GM23338 (cell line): ENCODE results near the gene GTF2F1. TPM values are rescaled to one million over a fixed set of nuclear protein-coding genes. Genes with fewer than 3 reads are reported as not detected.
A peak's percentile ranks its signal among the peaks of the same experiment; 100 is the strongest.

ENCODE experiments used
- ATAC-seq: fragments of 200-7000 bp; cut with Tn5 transposase; 3 replicates; pipeline ENCODE4 v1.9.1; 2020
- DNase-seq: peaks from one replicate; pipeline ENCODE4 v3.0.0-alpha.2; 2015; ENCODE audit warnings: low spot score
- H2AFZ ChIP-seq: fragments of 200-600 bp; sonication (generic); 2 replicates; pipeline ENCODE4 v1.8.0; 2016; ENCODE audit warnings: antibody characterized with exemption, mild to moderate bottlenecking, moderate library complexity
- H3F3A ChIP-seq: fragments of 200-600 bp; sonication (generic); replicated peaks from 2 replicates; pipeline ENCODE4 v1.8.0; 2017; ENCODE audit warnings: antibody characterized with exemption, mixed run types, low read depth
- H3K27ac ChIP-seq: fragments of 200-600 bp; sonication (generic); 2 replicates; pipeline ENCODE4 v1.6.1; 2016; ENCODE audit warnings: low read depth
- H3K27me3 ChIP-seq: fragments of 200-600 bp; sonication (generic); 2 replicates; pipeline ENCODE4 v1.8.0; 2016; ENCODE audit warnings: mild to moderate bottlenecking, mixed run types, moderate library complexity; ENCODE audit not compliant: insufficient read depth
- H3K36me3 ChIP-seq: fragments of 200-600 bp; sonication (generic); 2 replicates; pipeline ENCODE4 v1.8.0; 2016; ENCODE audit warnings: mild to moderate bottlenecking; ENCODE audit not compliant: insufficient read depth
- H3K4me1 ChIP-seq: fragments of 200-600 bp; sonication (generic); 2 replicates; pipeline ENCODE4 v1.8.0; 2016; ENCODE audit warnings: mild to moderate bottlenecking, moderate library complexity; ENCODE audit not compliant: insufficient read depth
- H3K4me2 ChIP-seq: fragments of 200-600 bp; sonication (generic); 2 replicates; pipeline ENCODE4 v1.7.1; 2017; ENCODE audit warnings: mixed run types
- H3K4me3 ChIP-seq: fragments of 200-600 bp; sonication (generic); 2 replicates; pipeline ENCODE4 v1.6.1; 2016; ENCODE audit warnings: mixed run types
- H3K79me2 ChIP-seq: fragments of 200-600 bp; sonication (generic); replicated peaks from 2 replicates; pipeline ENCODE4 v1.8.0; 2017; ENCODE audit warnings: mild to moderate bottlenecking; ENCODE audit not compliant: insufficient read depth
- H3K9me2 ChIP-seq: fragments of 200-600 bp; sonication (generic); 2 replicates; pipeline ENCODE4 v1.8.0; 2017; ENCODE audit not compliant: insufficient read depth
- H4K20me1 ChIP-seq: fragments of 200-600 bp; sonication (generic); replicated peaks from 2 replicates; pipeline ENCODE4 v1.8.0; 2017; ENCODE audit warnings: mild to moderate bottlenecking; ENCODE audit not compliant: insufficient read depth
- H3K27ac Mint-ChIP-seq: 2 replicates; pipeline ENCODE4 v1.8.0; 2020; ENCODE audit warnings: inconsistent platforms, mild to moderate bottlenecking, moderate library complexity, mixed read lengths
- H3K27me3 Mint-ChIP-seq: 3 replicates; pipeline ENCODE4 v1.8.0; 2022; ENCODE audit warnings: low read depth, mild to moderate bottlenecking, moderate library complexity, mixed read lengths, inconsistent platforms; ENCODE audit not compliant: insufficient read depth, poor library complexity
- H3K36me3 Mint-ChIP-seq: 3 replicates; pipeline ENCODE4 v1.8.0; 2021; ENCODE audit warnings: low read depth, mild to moderate bottlenecking, inconsistent platforms, moderate library complexity, mixed read lengths
- H3K4me1 Mint-ChIP-seq: 3 replicates; pipeline ENCODE4 v1.8.0; 2020; ENCODE audit warnings: mild to moderate bottlenecking, inconsistent platforms, mixed read lengths
- H3K4me3 Mint-ChIP-seq: 3 replicates; pipeline ENCODE4 v1.8.0; 2021; ENCODE audit warnings: moderate library complexity, mild to moderate bottlenecking, inconsistent platforms, mixed read lengths
- H3K9me3 Mint-ChIP-seq: 3 replicates; pipeline ENCODE4 v1.8.0; 2020; ENCODE audit warnings: moderate library complexity, mild to moderate bottlenecking, inconsistent platforms, mixed read lengths
- CREB1 ChIP-seq: fragments of 250-450 bp; sonication (Bioruptor Pico); IDR thresholded peaks from 2 replicates; pipeline ENCODE4 v1.5.0; 2020; ENCODE audit warnings: low read depth, mild to moderate bottlenecking, moderate library complexity
- EZH2 ChIP-seq: fragments of 200-600 bp; sonication (generic); IDR thresholded peaks from one replicate; pipeline ENCODE4 v1.8.0; 2017; ENCODE audit warnings: antibody characterized with exemption, mild to moderate bottlenecking, low read depth; ENCODE audit not compliant: unreplicated experiment
- EZH2phosphoT487 ChIP-seq: fragments of 200-600 bp; sonication (generic); IDR thresholded peaks from one replicate; pipeline ENCODE4 v1.8.1; 2018; ENCODE audit warnings: antibody characterized with exemption; ENCODE audit not compliant: unreplicated experiment
- JUNB ChIP-seq: IDR thresholded peaks from one replicate; pipeline ENCODE4 v1.6.1; 2016; ENCODE audit warnings: antibody characterized with exemption; ENCODE audit not compliant: unreplicated experiment
- NANOG ChIP-seq: IDR thresholded peaks from 2 replicates; pipeline ENCODE4 v1.6.1; 2016; ENCODE audit warnings: antibody characterized with exemption, borderline replicate concordance
- POLR2AphosphoS5 ChIP-seq: IDR thresholded peaks from 2 replicates; pipeline ENCODE4 v1.6.1; 2016; ENCODE audit warnings: antibody characterized with exemption, low read depth
- STAT1 ChIP-seq: IDR thresholded peaks from one replicate; pipeline ENCODE4 v1.6.1; 2016; ENCODE audit warnings: antibody characterized with exemption; ENCODE audit not compliant: unreplicated experiment
- ZNF114 ChIP-seq: fragments of 250-450 bp; sonication (Bioruptor Pico); IDR thresholded peaks from 2 replicates; pipeline ENCODE4 v1.5.0; 2020; ENCODE audit warnings: mild to moderate bottlenecking, moderate library complexity
- ZNF331 ChIP-seq: fragments of 250-450 bp; sonication (Bioruptor Pico); IDR thresholded peaks from 2 replicates; pipeline ENCODE4 v1.5.0; 2020; ENCODE audit warnings: low read depth, mild to moderate bottlenecking, moderate library complexity
- polyA plus RNA-seq: library from polyadenylated mRNA; unstranded; fragments of >200 nt; fragmentation: Nextera tagmentation; extraction: Ambion mirVana; gene quantifications from 2 replicates; pipeline ENCODE4 v1.2.1, GENCODE V29; 2016
- total RNA-seq: library from RNA; depleted of rRNA; stranded (reverse); fragments of >200 nt; shearing (Covaris generic); gene quantifications from 2 replicates; pipeline ENCODE4 v1.2.3, GENCODE V29; 2014
- TF ChIP-seq, protein P1 (sequence below), 2 experiments: fragments of 200-600 bp in 1 of 2; sonication (generic) in 1 of 2; conservative IDR thresholded peaks; 2 replicates each; pipeline versions ENCODE4 v1.5.1 to v1.6.1; 2016 to 2017; ENCODE audit warnings: antibody characterized with exemption in 2 of 2, low read depth in 2 of 2, mild to moderate bottlenecking in 2 of 2, moderate library complexity in 1 of 2
- TF ChIP-seq, protein P2 (sequence below): IDR thresholded peaks from one replicate; pipeline ENCODE4 v1.6.1; 2018; ENCODE audit warnings: antibody characterized with exemption; ENCODE audit not compliant: unreplicated experiment
- TF ChIP-seq, protein P3 (sequence below): fragments of 250-450 bp; sonication (Bioruptor Pico); IDR thresholded peaks from 2 replicates; pipeline ENCODE4 v1.5.0; 2020; ENCODE audit warnings: mild to moderate bottlenecking, moderate library complexity
- TF ChIP-seq, protein P4 (sequence below): IDR thresholded peaks from 2 replicates; pipeline ENCODE4 v1.6.1; 2016; ENCODE audit warnings: antibody characterized with exemption

GTF2F1 gene
- total and polyA plus RNA-seq, 2 experiments from 2014 or later = 62.1 to 65.5 TPM

DNA sequence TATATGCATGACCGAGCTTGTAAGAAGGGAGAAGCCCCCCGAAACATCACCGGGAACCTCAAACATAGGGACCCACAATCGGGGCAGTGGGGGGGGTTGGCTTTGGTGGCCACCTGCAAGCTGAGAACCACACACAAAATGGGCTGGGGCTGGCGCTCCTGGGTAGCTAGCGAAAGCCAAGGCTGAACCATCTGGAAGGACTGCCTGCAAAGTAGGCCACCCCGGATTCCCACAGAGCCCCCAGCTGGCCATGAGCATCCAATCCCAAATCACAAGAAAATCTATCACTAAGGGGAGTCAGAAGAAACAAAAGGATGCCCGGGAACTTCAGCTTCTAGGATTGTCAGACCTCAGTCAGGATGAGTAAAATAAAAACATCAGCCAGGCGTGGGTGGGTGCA lies 14.5 kb downstream of the GTF2F1 start:
- no peak overlapping the region for H3K4me2 ChIP-seq
- no peak overlapping the region for H2AFZ ChIP-seq
- peaks cover 7% of the 10 kb centered on the region; the same call in 1 of the 2 replicates for H3K4me1 ChIP-seq
- H3K4me1 Mint-ChIP-seq = peaks cover 18% of the 10 kb centered on the region
- H3K9me2 ChIP-seq = no peaks in the 10 kb centered on the region
- peak overlapping the region; percentile 78; the same call in 1 of the 2 replicates for H3K27ac ChIP-seq
- H4K20me1 ChIP-seq = 0 out of 2 replicates have a peak, but pooled peaks cover 3% of the 10 kb centered on the region
- TF ChIP-seq, protein P1, sequence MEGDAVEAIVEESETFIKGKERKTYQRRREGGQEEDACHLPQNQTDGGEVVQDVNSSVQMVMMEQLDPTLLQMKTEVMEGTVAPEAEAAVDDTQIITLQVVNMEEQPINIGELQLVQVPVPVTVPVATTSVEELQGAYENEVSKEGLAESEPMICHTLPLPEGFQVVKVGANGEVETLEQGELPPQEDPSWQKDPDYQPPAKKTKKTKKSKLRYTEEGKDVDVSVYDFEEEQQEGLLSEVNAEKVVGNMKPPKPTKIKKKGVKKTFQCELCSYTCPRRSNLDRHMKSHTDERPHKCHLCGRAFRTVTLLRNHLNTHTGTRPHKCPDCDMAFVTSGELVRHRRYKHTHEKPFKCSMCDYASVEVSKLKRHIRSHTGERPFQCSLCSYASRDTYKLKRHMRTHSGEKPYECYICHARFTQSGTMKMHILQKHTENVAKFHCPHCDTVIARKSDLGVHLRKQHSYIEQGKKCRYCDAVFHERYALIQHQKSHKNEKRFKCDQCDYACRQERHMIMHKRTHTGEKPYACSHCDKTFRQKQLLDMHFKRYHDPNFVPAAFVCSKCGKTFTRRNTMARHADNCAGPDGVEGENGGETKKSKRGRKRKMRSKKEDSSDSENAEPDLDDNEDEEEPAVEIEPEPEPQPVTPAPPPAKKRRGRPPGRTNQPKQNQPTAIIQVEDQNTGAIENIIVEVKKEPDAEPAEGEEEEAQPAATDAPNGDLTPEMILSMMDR (conservative IDR thresholded peaks at IDR 0.05; ENCODE audit: low read depth in 2 of 2) = no peak
- TF ChIP-seq STAT1 (no peak), ZNF114 (no peak), EZH2phosphoT487 (no peak), ZNF331 (CRISPR knock-in tag) (no peak), JUNB (no peak), EZH2 (no peak), NANOG (no peak), CREB1 (no peak), POLR2AphosphoS5 (no peak)
- TF ChIP-seq, protein P2, sequence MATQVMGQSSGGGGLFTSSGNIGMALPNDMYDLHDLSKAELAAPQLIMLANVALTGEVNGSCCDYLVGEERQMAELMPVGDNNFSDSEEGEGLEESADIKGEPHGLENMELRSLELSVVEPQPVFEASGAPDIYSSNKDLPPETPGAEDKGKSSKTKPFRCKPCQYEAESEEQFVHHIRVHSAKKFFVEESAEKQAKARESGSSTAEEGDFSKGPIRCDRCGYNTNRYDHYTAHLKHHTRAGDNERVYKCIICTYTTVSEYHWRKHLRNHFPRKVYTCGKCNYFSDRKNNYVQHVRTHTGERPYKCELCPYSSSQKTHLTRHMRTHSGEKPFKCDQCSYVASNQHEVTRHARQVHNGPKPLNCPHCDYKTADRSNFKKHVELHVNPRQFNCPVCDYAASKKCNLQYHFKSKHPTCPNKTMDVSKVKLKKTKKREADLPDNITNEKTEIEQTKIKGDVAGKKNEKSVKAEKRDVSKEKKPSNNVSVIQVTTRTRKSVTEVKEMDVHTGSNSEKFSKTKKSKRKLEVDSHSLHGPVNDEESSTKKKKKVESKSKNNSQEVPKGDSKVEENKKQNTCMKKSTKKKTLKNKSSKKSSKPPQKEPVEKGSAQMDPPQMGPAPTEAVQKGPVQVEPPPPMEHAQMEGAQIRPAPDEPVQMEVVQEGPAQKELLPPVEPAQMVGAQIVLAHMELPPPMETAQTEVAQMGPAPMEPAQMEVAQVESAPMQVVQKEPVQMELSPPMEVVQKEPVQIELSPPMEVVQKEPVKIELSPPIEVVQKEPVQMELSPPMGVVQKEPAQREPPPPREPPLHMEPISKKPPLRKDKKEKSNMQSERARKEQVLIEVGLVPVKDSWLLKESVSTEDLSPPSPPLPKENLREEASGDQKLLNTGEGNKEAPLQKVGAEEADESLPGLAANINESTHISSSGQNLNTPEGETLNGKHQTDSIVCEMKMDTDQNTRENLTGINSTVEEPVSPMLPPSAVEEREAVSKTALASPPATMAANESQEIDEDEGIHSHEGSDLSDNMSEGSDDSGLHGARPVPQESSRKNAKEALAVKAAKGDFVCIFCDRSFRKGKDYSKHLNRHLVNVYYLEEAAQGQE = no peak
- TF ChIP-seq, protein P3, sequence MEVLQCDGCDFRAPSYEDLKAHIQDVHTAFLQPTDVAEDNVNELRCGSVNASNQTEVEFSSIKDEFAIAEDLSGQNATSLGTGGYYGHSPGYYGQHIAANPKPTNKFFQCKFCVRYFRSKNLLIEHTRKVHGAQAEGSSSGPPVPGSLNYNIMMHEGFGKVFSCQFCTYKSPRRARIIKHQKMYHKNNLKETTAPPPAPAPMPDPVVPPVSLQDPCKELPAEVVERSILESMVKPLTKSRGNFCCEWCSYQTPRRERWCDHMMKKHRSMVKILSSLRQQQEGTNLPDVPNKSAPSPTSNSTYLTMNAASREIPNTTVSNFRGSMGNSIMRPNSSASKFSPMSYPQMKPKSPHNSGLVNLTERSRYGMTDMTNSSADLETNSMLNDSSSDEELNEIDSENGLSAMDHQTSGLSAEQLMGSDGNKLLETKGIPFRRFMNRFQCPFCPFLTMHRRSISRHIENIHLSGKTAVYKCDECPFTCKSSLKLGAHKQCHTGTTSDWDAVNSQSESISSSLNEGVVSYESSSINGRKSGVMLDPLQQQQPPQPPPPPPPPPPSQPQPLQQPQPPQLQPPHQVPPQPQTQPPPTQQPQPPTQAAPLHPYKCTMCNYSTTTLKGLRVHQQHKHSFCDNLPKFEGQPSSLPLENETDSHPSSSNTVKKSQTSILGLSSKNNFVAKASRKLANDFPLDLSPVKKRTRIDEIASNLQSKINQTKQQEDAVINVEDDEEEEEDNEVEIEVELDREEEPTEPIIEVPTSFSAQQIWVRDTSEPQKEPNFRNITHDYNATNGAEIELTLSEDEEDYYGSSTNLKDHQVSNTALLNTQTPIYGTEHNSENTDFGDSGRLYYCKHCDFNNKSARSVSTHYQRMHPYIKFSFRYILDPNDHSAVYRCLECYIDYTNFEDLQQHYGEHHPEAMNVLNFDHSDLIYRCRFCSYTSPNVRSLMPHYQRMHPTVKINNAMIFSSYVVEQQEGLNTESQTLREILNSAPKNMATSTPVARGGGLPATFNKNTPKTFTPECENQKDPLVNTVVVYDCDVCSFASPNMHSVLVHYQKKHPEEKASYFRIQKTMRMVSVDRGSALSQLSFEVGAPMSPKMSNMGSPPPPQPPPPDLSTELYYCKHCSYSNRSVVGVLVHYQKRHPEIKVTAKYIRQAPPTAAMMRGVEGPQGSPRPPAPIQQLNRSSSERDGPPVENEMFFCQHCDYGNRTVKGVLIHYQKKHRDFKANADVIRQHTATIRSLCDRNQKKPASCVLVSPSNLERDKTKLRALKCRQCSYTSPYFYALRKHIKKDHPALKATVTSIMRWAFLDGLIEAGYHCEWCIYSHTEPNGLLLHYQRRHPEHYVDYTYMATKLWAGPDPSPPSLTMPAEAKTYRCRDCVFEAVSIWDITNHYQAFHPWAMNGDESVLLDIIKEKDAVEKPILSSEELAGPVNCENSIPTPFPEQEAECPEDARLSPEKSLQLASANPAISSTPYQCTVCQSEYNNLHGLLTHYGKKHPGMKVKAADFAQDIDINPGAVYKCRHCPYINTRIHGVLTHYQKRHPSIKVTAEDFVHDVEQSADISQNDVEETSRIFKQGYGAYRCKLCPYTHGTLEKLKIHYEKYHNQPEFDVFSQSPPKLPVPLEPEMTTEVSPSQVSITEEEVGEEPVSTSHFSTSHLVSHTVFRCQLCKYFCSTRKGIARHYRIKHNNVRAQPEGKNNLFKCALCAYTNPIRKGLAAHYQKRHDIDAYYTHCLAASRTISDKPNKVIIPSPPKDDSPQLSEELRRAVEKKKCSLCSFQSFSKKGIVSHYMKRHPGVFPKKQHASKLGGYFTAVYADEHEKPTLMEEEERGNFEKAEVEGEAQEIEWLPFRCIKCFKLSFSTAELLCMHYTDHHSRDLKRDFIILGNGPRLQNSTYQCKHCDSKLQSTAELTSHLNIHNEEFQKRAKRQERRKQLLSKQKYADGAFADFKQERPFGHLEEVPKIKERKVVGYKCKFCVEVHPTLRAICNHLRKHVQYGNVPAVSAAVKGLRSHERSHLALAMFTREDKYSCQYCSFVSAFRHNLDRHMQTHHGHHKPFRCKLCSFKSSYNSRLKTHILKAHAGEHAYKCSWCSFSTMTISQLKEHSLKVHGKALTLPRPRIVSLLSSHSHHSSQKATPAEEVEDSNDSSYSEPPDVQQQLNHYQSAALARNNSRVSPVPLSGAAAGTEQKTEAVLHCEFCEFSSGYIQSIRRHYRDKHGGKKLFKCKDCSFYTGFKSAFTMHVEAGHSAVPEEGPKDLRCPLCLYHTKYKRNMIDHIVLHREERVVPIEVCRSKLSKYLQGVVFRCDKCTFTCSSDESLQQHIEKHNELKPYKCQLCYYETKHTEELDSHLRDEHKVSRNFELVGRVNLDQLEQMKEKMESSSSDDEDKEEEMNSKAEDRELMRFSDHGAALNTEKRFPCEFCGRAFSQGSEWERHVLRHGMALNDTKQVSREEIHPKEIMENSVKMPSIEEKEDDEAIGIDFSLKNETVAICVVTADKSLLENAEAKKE (CRISPR knock-in tag) = no peak
- TF ChIP-seq, protein P4, sequence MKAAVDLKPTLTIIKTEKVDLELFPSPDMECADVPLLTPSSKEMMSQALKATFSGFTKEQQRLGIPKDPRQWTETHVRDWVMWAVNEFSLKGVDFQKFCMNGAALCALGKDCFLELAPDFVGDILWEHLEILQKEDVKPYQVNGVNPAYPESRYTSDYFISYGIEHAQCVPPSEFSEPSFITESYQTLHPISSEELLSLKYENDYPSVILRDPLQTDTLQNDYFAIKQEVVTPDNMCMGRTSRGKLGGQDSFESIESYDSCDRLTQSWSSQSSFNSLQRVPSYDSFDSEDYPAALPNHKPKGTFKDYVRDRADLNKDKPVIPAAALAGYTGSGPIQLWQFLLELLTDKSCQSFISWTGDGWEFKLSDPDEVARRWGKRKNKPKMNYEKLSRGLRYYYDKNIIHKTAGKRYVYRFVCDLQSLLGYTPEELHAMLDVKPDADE = no peak
- H3K36me3 Mint-ChIP-seq = peaks cover 54% of the 10 kb centered on the region
- H3K27me3 Mint-ChIP-seq = peaks cover 8% of the 10 kb centered on the region
- H3F3A ChIP-seq = 0 out of 2 replicates have a peak, but pooled peaks cover 4% of the 10 kb centered on the region
- H3K4me3 ChIP-seq = no peak overlapping the region
- no peaks in the 10 kb centered on the region for H3K27me3 ChIP-seq
- DNase-seq = no peak
- no peaks in the 10 kb centered on the region for H3K79me2 ChIP-seq
- peaks cover 15% of the 10 kb centered on the region for H3K36me3 ChIP-seq
- peaks cover 3% of the 10 kb centered on the region for H3K9me3 Mint-ChIP-seq
- H3K4me3 Mint-ChIP-seq = no peak overlapping the region
- ATAC-seq = no peak
- H3K27ac Mint-ChIP-seq = no peak overlapping the region
